HepG2 (cell line): ENCODE data around the gene OR1F1. TPM values are rescaled to one million over a fixed set of nuclear protein-coding genes. Genes with fewer than 3 reads are reported as not detected.

Source experiments
- DDIT3 ChIP-seq: sonication (generic); formaldehyde crosslinking; IDR thresholded peaks from 2 replicates; pipeline ENCODE4 v1.4.0; 2020; ENCODE audit warnings: mild to moderate bottlenecking, missing genetic modification reagents
- EP300 ChIP-seq, 3 experiments: sonication (generic) in 1 of 3; formaldehyde crosslinking in 1 of 3; IDR thresholded peaks; 2 replicates each; pipeline versions ENCODE4 v1.5.1 to v1.6.1; 2011 to 2020; ENCODE audit warnings: low read depth in 2 of 3, low read length in 2 of 3, borderline replicate concordance in 1 of 3, improper control_type of control experiment in 1 of 3, mild to moderate bottlenecking in 1 of 3, missing genetic modification reagents in 1 of 3, moderate library complexity in 1 of 3
- FOXC1 ChIP-seq: sonication (generic); formaldehyde crosslinking; IDR thresholded peaks from 2 replicates; pipeline ENCODE4 v1.8.0; 2022; ENCODE audit warnings: mild to moderate bottlenecking, missing genetic modification reagents, borderline replicate concordance
- GMEB2 ChIP-seq: IDR thresholded peaks from 2 replicates; pipeline ENCODE4 v1.6.1; 2016; ENCODE audit warnings: missing biosample characterization, missing genetic modification reagents, low read depth
- GPN1 ChIP-seq: sonication (generic); formaldehyde crosslinking; IDR thresholded peaks from 2 replicates; pipeline ENCODE4 v1.5.1; 2020; ENCODE audit warnings: missing genetic modification reagents, borderline replicate concordance
- IRF2 ChIP-seq: IDR thresholded peaks from 2 replicates; pipeline ENCODE4 v1.6.1; 2018; ENCODE audit warnings: missing genetic modification reagents, missing compliant biosample characterization
- KDM2A ChIP-seq: sonication (generic); formaldehyde crosslinking; IDR thresholded peaks from 2 replicates; pipeline ENCODE4 v1.4.0; 2020; ENCODE audit warnings: low read depth, missing genetic modification reagents, borderline replicate concordance
- KLF6 ChIP-seq: IDR thresholded peaks from 2 replicates; pipeline ENCODE4 v1.8.0; 2016; ENCODE audit warnings: missing biosample characterization, missing genetic modification reagents
- MAFK ChIP-seq, 2 experiments: IDR thresholded peaks in 1 of 2; conservative IDR thresholded peaks in 1 of 2; 2 replicates each; pipeline ENCODE4 v1.6.1; 2011; ENCODE audit warnings: improper control_type of control experiment in 2 of 2, low read length in 2 of 2
- MTF2 ChIP-seq: sonication (generic); formaldehyde crosslinking; IDR thresholded peaks from 2 replicates; pipeline ENCODE4 v1.5.0; 2020; ENCODE audit warnings: missing genetic modification reagents, borderline replicate concordance
- NR2C2 ChIP-seq: sonication (generic); formaldehyde crosslinking; IDR thresholded peaks from 2 replicates; pipeline ENCODE4 v1.4.0; 2020; ENCODE audit warnings: missing genetic modification reagents, mild to moderate bottlenecking, moderate library complexity, borderline replicate concordance
- SIN3A ChIP-seq: IDR thresholded peaks from 2 replicates; pipeline ENCODE4 v1.6.1; 2011; ENCODE audit warnings: low read depth, mild to moderate bottlenecking, control low read depth, low read length, borderline replicate concordance
- SMAD3 ChIP-seq: sonication (generic); formaldehyde crosslinking; IDR thresholded peaks from 2 replicates; pipeline ENCODE4 v1.4.0; 2020; ENCODE audit warnings: missing genetic modification reagents
- TBL1XR1 ChIP-seq: fragments of 150-350 bp; IDR thresholded peaks from 2 replicates; pipeline ENCODE4 v1.6.1; 2014; ENCODE audit warnings: borderline replicate concordance, low read length; ENCODE audit not compliant: partially characterized antibody
- THAP7 ChIP-seq: sonication (generic); formaldehyde crosslinking; IDR thresholded peaks from 2 replicates; pipeline ENCODE4 v1.8.1; 2023; ENCODE audit warnings: mild to moderate bottlenecking, missing genetic modification reagents
- XRCC5 ChIP-seq: fragments of 200-400 bp; formaldehyde crosslinking; optimal IDR thresholded peaks from 2 replicates; pipeline ENCODE3; 2017; ENCODE audit warnings: mild to moderate bottlenecking, low read length
- ZBTB3 ChIP-seq: sonication (generic); formaldehyde crosslinking; IDR thresholded peaks from 2 replicates; pipeline ENCODE4 v1.4.0; 2020; ENCODE audit warnings: low read depth, mild to moderate bottlenecking, moderate library complexity, missing genetic modification reagents, borderline replicate concordance
- ZNF337 ChIP-seq: sonication (generic); formaldehyde crosslinking; IDR thresholded peaks from 2 replicates; pipeline ENCODE4 v1.5.1; 2020; ENCODE audit warnings: missing genetic modification reagents, low read depth, mild to moderate bottlenecking, borderline replicate concordance
- ZNF44 ChIP-seq: sonication (generic); formaldehyde crosslinking; IDR thresholded peaks from 2 replicates; pipeline ENCODE4 v1.5.1; 2020; ENCODE audit warnings: mild to moderate bottlenecking, missing genetic modification reagents
- ZNF557 ChIP-seq: sonication (generic); formaldehyde crosslinking; IDR thresholded peaks from 2 replicates; pipeline ENCODE4 v1.4.0; 2020; ENCODE audit warnings: missing genetic modification reagents
- ZNF564 ChIP-seq: sonication (generic); formaldehyde crosslinking; IDR thresholded peaks from 2 replicates; pipeline ENCODE4 v1.8.1; 2023; ENCODE audit warnings: mild to moderate bottlenecking, missing genetic modification reagents
- polyA plus RNA-seq, 8 experiments: library from polyadenylated mRNA; depleted of rRNA in 3 of 8; stranded (reverse) in 7 of 8; unstranded in 1 of 8; fragments of >200 nt; fragmentation: Illumina TruSeq in 4 of 8; extraction: Trizol in 4 of 8; gene quantifications; 2 replicates each; pipeline versions ENCODE4 v1.2.1 to v1.2.3, GENCODE V29; 2011 to 2016; ENCODE audit warnings: low read depth in 4 of 8, missing spikeins in 1 of 8, mixed read lengths in 1 of 8; ENCODE audit not compliant: insufficient read depth in 1 of 8
- total RNA-seq, 5 experiments: library from RNA; depleted of rRNA; stranded (reverse); fragments of >200 nt; fragmentation: Illumina TruSeq; extraction: Trizol; gene quantifications; 2 replicates each; pipeline ENCODE4 v1.2.3, GENCODE V29; 2016; ENCODE audit warnings: low read depth in 1 of 5
- TF ChIP-seq, protein P1 (sequence below): sonication (generic); formaldehyde crosslinking; conservative IDR thresholded peaks from 2 replicates; pipeline ENCODE4 v1.4.0; 2020; ENCODE audit warnings: mild to moderate bottlenecking, missing genetic modification reagents, moderate library complexity

Gene OR1F1
- total and polyA plus RNA-seq, 2 of the 13 experiments (the other 11 are each of a cell fraction or from before 2014, with no cell fraction given): 0.90 TPM; not detected in 1

DNA sequence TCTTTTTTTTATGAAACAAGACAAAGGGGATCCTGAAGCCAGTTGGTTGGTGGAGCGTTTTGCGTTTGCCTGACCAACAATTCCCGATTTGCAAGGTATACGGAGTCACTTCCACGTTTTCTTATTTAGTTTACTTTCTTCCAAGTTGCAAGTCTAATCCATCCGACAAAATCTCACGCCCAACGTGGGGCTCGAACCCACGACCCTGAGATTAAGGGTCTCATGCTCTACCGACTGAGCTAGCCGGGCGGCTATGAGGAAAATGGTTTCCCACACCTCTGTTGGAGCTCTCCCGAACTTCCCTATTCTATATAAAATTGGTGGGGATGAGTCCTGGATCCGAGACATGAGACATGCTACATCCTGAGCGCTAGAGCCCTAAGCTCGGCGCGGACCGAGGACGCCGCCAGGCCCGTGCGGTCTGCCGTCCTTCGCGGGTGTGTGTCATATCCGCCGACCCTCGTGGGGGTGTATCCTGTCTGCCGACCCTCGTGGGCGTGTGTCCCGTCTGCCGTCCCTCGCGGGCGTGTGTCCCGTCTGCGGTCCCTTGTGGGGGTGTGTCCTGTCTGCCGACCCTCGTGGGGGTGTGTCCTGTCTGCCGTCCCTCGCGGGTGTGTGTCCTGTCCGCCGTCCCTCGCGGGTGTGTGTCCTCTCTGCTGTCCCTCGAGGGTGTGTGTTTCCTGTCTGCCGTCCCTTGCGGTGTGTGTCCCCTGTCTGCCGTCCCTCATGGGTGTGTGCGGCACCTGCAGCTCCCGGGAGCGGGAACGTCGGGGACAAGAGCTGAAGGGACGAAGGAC is 30.6 kb upstream of the OR1F1 start (continued):
- no peak for TF ChIP-seq MAFK (conservative IDR thresholded peaks at IDR 0.05 in 1 of 2, IDR thresholded peaks at IDR 0.05 in 1 of 2; ENCODE audit: low read length in 2 of 2)
- TF ChIP-seq GMEB2 (CRISPR knock-in tag): no peak
- TF ChIP-seq MTF2 (CRISPR knock-in tag): no peak
- TF ChIP-seq SIN3A: 0 out of 2 replicates have a peak, but pooled peaks have one; percentile 38
- no peak for TF ChIP-seq ZNF557
- no peak; the same call in 1 of the 2 replicates for TF ChIP-seq FOXC1
- TF ChIP-seq EP300 (IDR thresholded peaks at IDR 0.05; ENCODE audit: low read depth in 2 of 2, low read length in 2 of 2): 0 out of 4 replicates have a peak, but pooled peaks of 1 of the 2 experiments have one; percentile 5
- no peak for TF ChIP-seq EP300 (CRISPR knock-in tag; IDR thresholded peaks at IDR 0.05; ENCODE audit: borderline replicate concordance)
- no peak for TF ChIP-seq DDIT3 (CRISPR knock-in tag)
- peak; percentile 26; the same call in 1 of the 2 replicates for TF ChIP-seq KLF6 (CRISPR knock-in tag)
- peak; percentile 20 for TF ChIP-seq TBL1XR1
- TF ChIP-seq ZNF337 (CRISPR knock-in tag): 0 out of 2 replicates have a peak, but pooled peaks have one; percentile 43
- TF ChIP-seq, protein P1, sequence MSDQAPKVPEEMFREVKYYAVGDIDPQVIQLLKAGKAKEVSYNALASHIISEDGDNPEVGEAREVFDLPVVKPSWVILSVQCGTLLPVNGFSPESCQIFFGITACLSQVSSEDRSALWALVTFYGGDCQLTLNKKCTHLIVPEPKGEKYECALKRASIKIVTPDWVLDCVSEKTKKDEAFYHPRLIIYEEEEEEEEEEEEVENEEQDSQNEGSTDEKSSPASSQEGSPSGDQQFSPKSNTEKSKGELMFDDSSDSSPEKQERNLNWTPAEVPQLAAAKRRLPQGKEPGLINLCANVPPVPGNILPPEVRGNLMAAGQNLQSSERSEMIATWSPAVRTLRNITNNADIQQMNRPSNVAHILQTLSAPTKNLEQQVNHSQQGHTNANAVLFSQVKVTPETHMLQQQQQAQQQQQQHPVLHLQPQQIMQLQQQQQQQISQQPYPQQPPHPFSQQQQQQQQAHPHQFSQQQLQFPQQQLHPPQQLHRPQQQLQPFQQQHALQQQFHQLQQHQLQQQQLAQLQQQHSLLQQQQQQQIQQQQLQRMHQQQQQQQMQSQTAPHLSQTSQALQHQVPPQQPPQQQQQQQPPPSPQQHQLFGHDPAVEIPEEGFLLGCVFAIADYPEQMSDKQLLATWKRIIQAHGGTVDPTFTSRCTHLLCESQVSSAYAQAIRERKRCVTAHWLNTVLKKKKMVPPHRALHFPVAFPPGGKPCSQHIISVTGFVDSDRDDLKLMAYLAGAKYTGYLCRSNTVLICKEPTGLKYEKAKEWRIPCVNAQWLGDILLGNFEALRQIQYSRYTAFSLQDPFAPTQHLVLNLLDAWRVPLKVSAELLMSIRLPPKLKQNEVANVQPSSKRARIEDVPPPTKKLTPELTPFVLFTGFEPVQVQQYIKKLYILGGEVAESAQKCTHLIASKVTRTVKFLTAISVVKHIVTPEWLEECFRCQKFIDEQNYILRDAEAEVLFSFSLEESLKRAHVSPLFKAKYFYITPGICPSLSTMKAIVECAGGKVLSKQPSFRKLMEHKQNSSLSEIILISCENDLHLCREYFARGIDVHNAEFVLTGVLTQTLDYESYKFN (CRISPR knock-in tag): 0 out of 2 replicates have a peak, but pooled peaks have one; percentile 22
- no peak; the same call in 1 of the 2 replicates for TF ChIP-seq ZNF564 (CRISPR knock-in tag)
- peak; percentile 25; the same call in 1 of the 2 replicates for TF ChIP-seq KDM2A (CRISPR knock-in tag)
- no peak for TF ChIP-seq NR2C2 (CRISPR knock-in tag)
- no peak for TF ChIP-seq GPN1 (CRISPR knock-in tag)
- TF ChIP-seq IRF2: peak; percentile 66; the same call in 1 of the 2 replicates
- no peak for TF ChIP-seq ZBTB3 (CRISPR knock-in tag)
- TF ChIP-seq THAP7 (CRISPR knock-in tag): no peak
- no peak for TF ChIP-seq XRCC5
- TF ChIP-seq SMAD3 (CRISPR knock-in tag): no peak
- 0 out of 2 replicates have a peak, but pooled peaks have one; percentile 53 for TF ChIP-seq ZNF44 (CRISPR knock-in tag)
